ENCODE results near the gene PLEKHM3. TPM values are rescaled to one million over a fixed set of nuclear protein-coding genes. Genes with fewer than 3 reads are reported as not detected.

The PLEKHM3 gene
- total and polyA plus RNA-seq, 2 donors: 8.2 to 8.8 TPM

DNA sequence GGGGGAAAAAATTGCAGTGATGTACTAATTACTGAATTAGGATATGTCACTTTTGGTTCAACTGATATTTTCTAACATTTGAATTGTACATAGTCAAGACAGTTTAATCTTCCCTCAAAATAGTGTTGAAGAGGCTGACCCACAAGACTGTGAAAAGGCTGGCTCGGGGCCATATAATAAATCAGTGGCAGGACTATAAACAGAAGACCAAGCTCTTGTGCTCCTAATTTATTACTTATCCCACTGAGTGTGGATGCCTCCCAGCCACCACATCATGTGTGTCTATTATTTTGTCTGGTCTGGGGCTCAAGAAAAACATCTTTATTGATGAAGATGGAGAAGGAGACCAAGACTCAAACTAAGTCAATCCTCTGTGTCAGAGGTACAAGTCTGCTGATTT lies 64.4 kb downstream of the PLEKHM3 start:
- H3K4me3 ChIP-seq (ENCODE audit: low read length in 2 of 2): no peak overlapping the region
- no peaks in the 10 kb centered on the region for H3K27me3 ChIP-seq (ENCODE audit: control insufficient read depth in 2 of 2, insufficient read depth in 1 of 2, low read length in 1 of 2)
- peaks cover 0 to 7% of the 10 kb centered on the region in 2 donors for H3K9me3 ChIP-seq (ENCODE audit: control insufficient read depth in 2 of 2, insufficient read depth in 1 of 2, low read length in 1 of 2)
- DNase-seq (ENCODE audit: low read depth in 6 of 9, low spot score in 9 of 9): no peak
- H3K36me3 ChIP-seq (ENCODE audit: control insufficient read depth in 2 of 2, insufficient read depth in 2 of 2, low read length in 1 of 2): no peaks in the 10 kb centered on the region
- H3K4me1 ChIP-seq (ENCODE audit: control insufficient read depth in 2 of 2, insufficient read depth in 2 of 2, low read length in 2 of 2): no peaks in the 10 kb centered on the region
- WGBS: 81% methylated on average over 1 of the region's 1 CpG
- no peak overlapping the region for H3K27ac ChIP-seq (ENCODE audit: low read depth in 1 of 2, low read length in 1 of 2)

- no peak for DNase-seq (ENCODE audit: low read depth in 6 of 9, low spot score in 9 of 9)
- 12% methylated on average over 1 of the region's 1 CpG for WGBS
- Histone ChIP-seq H3K9me3 (ENCODE audit: control insufficient read depth in 2 of 2, insufficient read depth in 1 of 2, low read length in 1 of 2) (peaks cover 0 to 7% of the 10 kb centered on the region in 2 donors), H3K36me3 (ENCODE audit: control insufficient read depth in 2 of 2, insufficient read depth in 2 of 2, low read length in 1 of 2) (no peaks in the 10 kb centered on the region), H3K27ac (ENCODE audit: low read depth in 1 of 2, low read length in 1 of 2) (no peak overlapping the region), H3K27me3 (ENCODE audit: control insufficient read depth in 2 of 2, insufficient read depth in 1 of 2, low read length in 1 of 2) (no peaks in the 10 kb centered on the region), H3K4me3 (ENCODE audit: low read length in 2 of 2) (no peak overlapping the region), H3K4me1 (ENCODE audit: control insufficient read depth in 2 of 2, insufficient read depth in 2 of 2, low read length in 2 of 2) (no peaks in the 10 kb centered on the region)
Measured at GRCh38 chr2:207960090-207960489, 65.2 kb downstream of the PLEKHM3 start.

DNA sequence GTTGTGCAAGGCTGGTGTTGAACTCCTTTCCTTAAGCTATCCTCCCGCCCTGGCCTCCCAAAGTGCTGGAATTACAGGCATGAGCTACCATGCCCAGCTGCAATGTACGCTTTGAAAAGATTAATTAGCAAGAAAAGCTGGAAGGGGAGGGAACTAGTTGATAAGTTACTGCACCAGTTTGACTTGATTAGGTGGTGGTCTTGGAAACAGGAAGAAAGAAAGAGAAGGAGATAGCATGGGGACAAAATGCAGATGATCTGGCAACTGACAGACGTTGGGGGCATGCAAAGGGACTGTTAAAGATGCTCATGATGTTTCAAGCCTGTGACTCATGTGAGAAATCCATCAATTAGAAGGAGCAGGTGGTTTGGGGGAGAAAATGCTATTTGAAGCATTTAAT lies 68.6 kb downstream of the PLEKHM3 start:
- Histone ChIP-seq H3K27me3 (ENCODE audit: control insufficient read depth in 2 of 2, insufficient read depth in 1 of 2, low read length in 1 of 2) (no peaks in the 10 kb centered on the region), H3K4me1 (ENCODE audit: control insufficient read depth in 2 of 2, insufficient read depth in 2 of 2, low read length in 2 of 2) (no peaks in the 10 kb centered on the region)
- 82% methylated on average over 3 of the region's 3 CpGs for WGBS

GRCh38 chr2:207955456-207955855 lies 69.9 kb downstream of the PLEKHM3 start:
- Histone ChIP-seq H3K4me3 (ENCODE audit: low read length in 2 of 2) (no peak overlapping the region), H3K9me3 (ENCODE audit: control insufficient read depth in 2 of 2, insufficient read depth in 1 of 2, low read length in 1 of 2) (no peaks in the 10 kb centered on the region), H3K36me3 (ENCODE audit: control insufficient read depth in 2 of 2, insufficient read depth in 2 of 2, low read length in 1 of 2) (no peaks in the 10 kb centered on the region), H3K27ac (ENCODE audit: low read depth in 1 of 2, low read length in 1 of 2) (no peak overlapping the region), H3K4me1 (ENCODE audit: control insufficient read depth in 2 of 2, insufficient read depth in 2 of 2, low read length in 2 of 2) (no peaks in the 10 kb centered on the region), H3K27me3 (ENCODE audit: control insufficient read depth in 2 of 2, insufficient read depth in 1 of 2, low read length in 1 of 2) (no peaks in the 10 kb centered on the region)
- 43% methylated on average over 1 of the region's 1 CpG for WGBS
- no peak for DNase-seq (ENCODE audit: low read depth in 6 of 9, low spot score in 9 of 9)

More for the DNA sequence above, 68.6 kb downstream of the PLEKHM3 start:
- Histone ChIP-seq H3K9me3 (ENCODE audit: control insufficient read depth in 2 of 2, insufficient read depth in 1 of 2, low read length in 1 of 2) (no peaks in the 10 kb centered on the region), H3K36me3 (ENCODE audit: control insufficient read depth in 2 of 2, insufficient read depth in 2 of 2, low read length in 1 of 2) (no peaks in the 10 kb centered on the region), H3K4me3 (ENCODE audit: low read length in 2 of 2) (no peak overlapping the region), H3K27ac (ENCODE audit: low read depth in 1 of 2, low read length in 1 of 2) (no peak overlapping the region)
- DNase-seq (ENCODE audit: low read depth in 6 of 9, low spot score in 9 of 9): no peak

DNA sequence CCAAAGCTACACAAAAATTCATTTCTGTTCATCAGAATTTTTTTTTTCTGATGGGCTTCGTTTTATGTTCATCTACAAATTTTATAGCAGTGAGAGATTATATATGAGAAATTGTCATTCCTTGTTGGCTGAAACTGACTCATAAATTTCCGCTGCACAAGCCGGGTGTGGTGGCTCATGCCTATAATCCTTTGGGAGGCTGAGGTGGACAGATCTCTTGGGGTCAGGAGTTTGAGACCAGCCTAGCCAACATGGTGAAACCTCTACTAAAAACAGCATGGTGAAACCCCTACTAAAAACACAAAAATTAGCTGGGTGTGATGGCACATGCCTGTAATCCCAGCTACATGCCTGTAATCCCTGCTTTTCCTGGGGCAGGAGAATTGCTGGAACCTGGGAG lies 72.0 kb downstream of the PLEKHM3 start:
- DNase-seq (ENCODE audit: low read depth in 6 of 9, low spot score in 9 of 9): no peak
- Histone ChIP-seq H3K27me3 (ENCODE audit: control insufficient read depth in 2 of 2, insufficient read depth in 1 of 2, low read length in 1 of 2) (no peaks in the 10 kb centered on the region), H3K9me3 (ENCODE audit: control insufficient read depth in 2 of 2, insufficient read depth in 1 of 2, low read length in 1 of 2) (no peaks in the 10 kb centered on the region), H3K27ac (ENCODE audit: low read depth in 1 of 2, low read length in 1 of 2) (no peak overlapping the region), H3K4me3 (ENCODE audit: low read length in 2 of 2) (no peak overlapping the region), H3K36me3 (ENCODE audit: control insufficient read depth in 2 of 2, insufficient read depth in 2 of 2, low read length in 1 of 2) (no peaks in the 10 kb centered on the region), H3K4me1 (ENCODE audit: control insufficient read depth in 2 of 2, insufficient read depth in 2 of 2, low read length in 2 of 2) (no peaks in the 10 kb centered on the region)
- WGBS: 97% methylated on average over 3 of the region's 3 CpGs

GRCh38 chr2:207952564-207953345 lies 72.6 kb downstream of the PLEKHM3 start:
- no peaks in the 10 kb centered on the region for H3K9me3 ChIP-seq (ENCODE audit: control insufficient read depth in 2 of 2, insufficient read depth in 1 of 2, low read length in 1 of 2)
- WGBS: 96% methylated on average over 6 of the region's 6 CpGs

GRCh38 chr2:207951734-207952470 lies 73.4 kb downstream of the PLEKHM3 start:
- no peak for DNase-seq (ENCODE audit: low read depth in 6 of 9, low spot score in 9 of 9)
- Histone ChIP-seq H3K4me1 (ENCODE audit: control insufficient read depth in 2 of 2, insufficient read depth in 2 of 2, low read length in 2 of 2) (no peaks in the 10 kb centered on the region), H3K27ac (ENCODE audit: low read depth in 1 of 2, low read length in 1 of 2) (no peak overlapping the region), H3K36me3 (ENCODE audit: control insufficient read depth in 2 of 2, insufficient read depth in 2 of 2, low read length in 1 of 2) (no peaks in the 10 kb centered on the region), H3K4me3 (ENCODE audit: low read length in 2 of 2) (no peak overlapping the region), H3K27me3 (ENCODE audit: control insufficient read depth in 2 of 2, insufficient read depth in 1 of 2, low read length in 1 of 2) (no peaks in the 10 kb centered on the region), H3K9me3 (ENCODE audit: control insufficient read depth in 2 of 2, insufficient read depth in 1 of 2, low read length in 1 of 2) (no peaks in the 10 kb centered on the region)
- WGBS: 60% methylated on average over 5 of the region's 5 CpGs

More at GRCh38 chr2:207952564-207953345, 72.6 kb downstream of the PLEKHM3 start:
- H3K4me1 ChIP-seq (ENCODE audit: control insufficient read depth in 2 of 2, insufficient read depth in 2 of 2, low read length in 2 of 2): no peaks in the 10 kb centered on the region
- H3K36me3 ChIP-seq (ENCODE audit: control insufficient read depth in 2 of 2, insufficient read depth in 2 of 2, low read length in 1 of 2): no peaks in the 10 kb centered on the region
- no peak for DNase-seq (ENCODE audit: low read depth in 6 of 9, low spot score in 9 of 9)
- no peaks in the 10 kb centered on the region for H3K27me3 ChIP-seq (ENCODE audit: control insufficient read depth in 2 of 2, insufficient read depth in 1 of 2, low read length in 1 of 2)
- H3K4me3 ChIP-seq (ENCODE audit: low read length in 2 of 2): no peak overlapping the region
- H3K27ac ChIP-seq (ENCODE audit: low read depth in 1 of 2, low read length in 1 of 2): no peak overlapping the region

DNA sequence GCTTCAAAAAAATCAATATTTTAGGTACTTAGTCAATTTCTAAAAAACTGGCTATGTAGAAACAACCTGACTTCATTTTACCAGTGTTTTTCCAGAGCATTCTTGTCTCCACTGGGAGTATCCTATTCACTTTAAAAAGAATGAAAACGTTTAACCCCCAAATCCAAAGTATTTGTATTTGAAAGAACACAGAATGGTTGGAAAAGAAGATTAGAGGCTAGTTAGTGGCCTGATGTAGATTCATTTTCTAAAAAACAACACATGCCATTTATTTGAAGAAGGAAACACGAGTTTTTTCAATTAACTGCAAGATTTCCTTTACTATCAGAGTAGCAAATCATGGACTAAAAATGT lies 74.6 kb downstream of the PLEKHM3 start:
- no peak overlapping the region for H3K4me3 ChIP-seq (ENCODE audit: low read length in 2 of 2)
- DNase-seq (ENCODE audit: low read depth in 6 of 9, low spot score in 9 of 9): no peak
- no peaks in the 10 kb centered on the region for H3K27me3 ChIP-seq (ENCODE audit: control insufficient read depth in 2 of 2, insufficient read depth in 1 of 2, low read length in 1 of 2)

DNA sequence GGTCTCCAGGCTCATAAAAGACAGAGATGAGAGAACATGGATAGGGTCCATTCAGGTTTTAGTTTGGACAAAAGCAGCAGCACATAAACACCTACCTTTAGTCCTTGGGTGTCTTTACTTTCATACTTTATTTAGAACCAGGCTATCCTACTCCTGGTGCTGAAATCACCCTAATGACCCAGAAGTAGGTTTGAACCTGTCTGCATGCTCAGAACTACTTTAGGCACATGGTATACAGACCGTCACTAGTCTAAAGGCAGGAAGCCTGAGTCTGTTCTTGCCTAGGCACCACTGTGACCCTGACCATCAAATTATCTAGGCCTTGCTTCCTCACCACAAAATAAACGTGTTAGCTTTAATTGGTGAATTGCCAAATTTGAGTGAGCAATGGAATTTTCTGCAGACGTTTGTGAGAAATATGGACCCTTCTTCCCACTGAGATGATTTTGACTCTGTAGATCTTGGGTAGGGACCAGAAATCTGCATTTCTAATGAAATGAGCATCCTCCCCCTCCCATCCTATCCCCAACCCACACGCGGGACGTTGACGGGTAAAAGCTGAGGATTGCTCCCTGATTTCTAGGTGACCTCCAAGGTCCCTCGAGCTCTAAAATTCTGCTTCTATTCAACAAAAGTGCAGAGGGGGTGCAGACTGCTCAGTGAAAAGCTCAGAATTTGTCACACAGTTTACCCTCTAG lies 75.1 kb downstream of the PLEKHM3 start:
- Histone ChIP-seq H3K9me3 (ENCODE audit: control insufficient read depth in 2 of 2, insufficient read depth in 1 of 2, low read length in 1 of 2) (no peaks in the 10 kb centered on the region), H3K36me3 (ENCODE audit: control insufficient read depth in 2 of 2, insufficient read depth in 2 of 2, low read length in 1 of 2) (no peaks in the 10 kb centered on the region), H3K4me1 (ENCODE audit: control insufficient read depth in 2 of 2, insufficient read depth in 2 of 2, low read length in 2 of 2) (no peaks in the 10 kb centered on the region), H3K4me3 (ENCODE audit: low read length in 2 of 2) (no peak overlapping the region), H3K27ac (ENCODE audit: low read depth in 1 of 2, low read length in 1 of 2) (no peak overlapping the region), H3K27me3 (ENCODE audit: control insufficient read depth in 2 of 2, insufficient read depth in 1 of 2, low read length in 1 of 2) (no peaks in the 10 kb centered on the region)
- WGBS: 95% methylated on average over 8 of the region's 8 CpGs
- DNase-seq (ENCODE audit: low read depth in 6 of 9, low spot score in 9 of 9): no peak

More for the DNA sequence above, 74.6 kb downstream of the PLEKHM3 start:
- WGBS: 96% methylated on average over 2 of the region's 2 CpGs
- H3K4me1 ChIP-seq (ENCODE audit: control insufficient read depth in 2 of 2, insufficient read depth in 2 of 2, low read length in 2 of 2): no peaks in the 10 kb centered on the region
- no peaks in the 10 kb centered on the region for H3K36me3 ChIP-seq (ENCODE audit: control insufficient read depth in 2 of 2, insufficient read depth in 2 of 2, low read length in 1 of 2)
- no peaks in the 10 kb centered on the region for H3K9me3 ChIP-seq (ENCODE audit: control insufficient read depth in 2 of 2, insufficient read depth in 1 of 2, low read length in 1 of 2)
- no peak overlapping the region for H3K27ac ChIP-seq (ENCODE audit: low read depth in 1 of 2, low read length in 1 of 2)

Measured in thymus (tissue), 11 donors.